Natural killer cell (primary cell): ENCODE measurements around the gene ABHD6. TPM values are rescaled to one million over a fixed set of nuclear protein-coding genes. Genes with fewer than 3 reads are reported as not detected.

ENCODE experiments used
- ATAC-seq, 3 donors: fragments of 150-1000 bp in 2 of 3; fragments of 200-7000 bp in 1 of 3; cut with Tn5 transposase; 1 replicate in 1 of 3; 2 replicates in 2 of 3; pipeline ENCODE4 v1.10.0; 2021; ENCODE audit warnings: mild to moderate bottlenecking in 2 of 3, moderate library complexity in 2 of 3
- DNase-seq, 2 donors: peaks; one replicate each; pipeline versions ENCODE4 v3.0.0 to v3.0.0-alpha.2; 2013 to 2021; ENCODE audit warnings: mixed read lengths in 1 of 2
- H3K27ac ChIP-seq: one replicate; pipeline ENCODE4 v1.5.1; 2013; ENCODE audit warnings: mild to moderate bottlenecking, low read length
- H3K27me3 ChIP-seq: one replicate; pipeline ENCODE4 v1.6.1; 2013; ENCODE audit warnings: low read length; ENCODE audit not compliant: control insufficient read depth, insufficient read depth
- H3K36me3 ChIP-seq: one replicate; pipeline ENCODE4 v1.6.1; 2013; ENCODE audit warnings: low read length; ENCODE audit not compliant: control insufficient read depth, insufficient read depth
- H3K4me1 ChIP-seq: one replicate; pipeline ENCODE4 v1.6.1; 2013; ENCODE audit warnings: low read length; ENCODE audit not compliant: control insufficient read depth, insufficient read depth
- H3K4me3 ChIP-seq: one replicate; pipeline ENCODE4 v1.5.1; 2013; ENCODE audit warnings: low read length
- H3K9me3 ChIP-seq: one replicate; pipeline ENCODE4 v1.6.1; 2013; ENCODE audit warnings: low read length; ENCODE audit not compliant: control insufficient read depth, insufficient read depth
- H3K27ac Mint-ChIP-seq, 2 donors: one replicate each; pipeline ENCODE4 v1.8.0; 2022; ENCODE audit warnings: mild to moderate bottlenecking in 2 of 2, mixed read lengths in 2 of 2, moderate library complexity in 1 of 2
- H3K27me3 Mint-ChIP-seq, 2 donors: one replicate each; pipeline ENCODE4 v1.8.0; 2022; ENCODE audit warnings: low read depth in 2 of 2, mixed read lengths in 2 of 2
- H3K36me3 Mint-ChIP-seq: one replicate; pipeline ENCODE4 v1.8.0; 2022; ENCODE audit warnings: mixed read lengths
- H3K4me1 Mint-ChIP-seq, 2 donors: one replicate each; pipeline ENCODE4 v1.8.0; 2022; ENCODE audit warnings: mixed read lengths in 2 of 2
- H3K4me3 Mint-ChIP-seq: one replicate; pipeline ENCODE4 v1.8.0; 2022; ENCODE audit warnings: mild to moderate bottlenecking, moderate library complexity, mixed read lengths
- H3K9me3 Mint-ChIP-seq, 2 donors: one replicate each; pipeline ENCODE4 v1.8.0; 2022; ENCODE audit warnings: mixed read lengths in 2 of 2
- WGBS: methylation state at CpG from one replicate; pipeline ENCODE4 v1.1.7; 2013; ENCODE audit warnings: missing lambda C conversion rate; ENCODE audit not compliant: insufficient coverage; 5-methylcytosine and 5-hydroxymethylcytosine counted together
- intact Hi-C: fragments of 100-400 bp; cut with micrococcal nuclease; formaldehyde crosslinking; loops from one replicate; pipeline ENCODE4 v1.14.2; 2022
- total RNA-seq, 4 donors: library from RNA; stranded (reverse); fragments of 120-200 nt in 1 of 4; gene quantifications; one replicate each; pipeline versions ENCODE4 v1.2.3 to v1.2.4, GENCODE V29; 2013 to 2022
- TF ChIP-seq, protein P1 (sequence below): fragments of 200-600 bp; IDR thresholded peaks from one replicate; pipeline ENCODE4 v1.8.0; 2022; ENCODE audit warnings: antibody characterized with exemption

Gene ABHD6
- total RNA-seq, 3 donors from 2014 or later (not counting 1 experiment from before 2014, with no cell fraction given) = 5.0 to 10.6 (median 9.3) TPM

- intact Hi-C loops = no loop called here
- 86% methylated on average over 5 of the region's 8 CpGs for WGBS
- H3K4me3 Mint-ChIP-seq = no peak overlapping the region
- H3K27ac ChIP-seq = no peak overlapping the region
- DNase-seq = no peak
- peaks cover 12 to 15% of the 10 kb centered on the region in 2 donors for H3K4me1 Mint-ChIP-seq
- no peak overlapping the region for H3K4me3 ChIP-seq
- H3K27me3 Mint-ChIP-seq = no peaks in the 10 kb centered on the region
- H3K27me3 ChIP-seq = no peaks in the 10 kb centered on the region
- H3K9me3 Mint-ChIP-seq = no peaks in the 10 kb centered on the region
- H3K4me1 ChIP-seq = no peaks in the 10 kb centered on the region
- no peaks in the 10 kb centered on the region for H3K36me3 Mint-ChIP-seq
- ATAC-seq = no peak
- TF ChIP-seq, protein P1, sequence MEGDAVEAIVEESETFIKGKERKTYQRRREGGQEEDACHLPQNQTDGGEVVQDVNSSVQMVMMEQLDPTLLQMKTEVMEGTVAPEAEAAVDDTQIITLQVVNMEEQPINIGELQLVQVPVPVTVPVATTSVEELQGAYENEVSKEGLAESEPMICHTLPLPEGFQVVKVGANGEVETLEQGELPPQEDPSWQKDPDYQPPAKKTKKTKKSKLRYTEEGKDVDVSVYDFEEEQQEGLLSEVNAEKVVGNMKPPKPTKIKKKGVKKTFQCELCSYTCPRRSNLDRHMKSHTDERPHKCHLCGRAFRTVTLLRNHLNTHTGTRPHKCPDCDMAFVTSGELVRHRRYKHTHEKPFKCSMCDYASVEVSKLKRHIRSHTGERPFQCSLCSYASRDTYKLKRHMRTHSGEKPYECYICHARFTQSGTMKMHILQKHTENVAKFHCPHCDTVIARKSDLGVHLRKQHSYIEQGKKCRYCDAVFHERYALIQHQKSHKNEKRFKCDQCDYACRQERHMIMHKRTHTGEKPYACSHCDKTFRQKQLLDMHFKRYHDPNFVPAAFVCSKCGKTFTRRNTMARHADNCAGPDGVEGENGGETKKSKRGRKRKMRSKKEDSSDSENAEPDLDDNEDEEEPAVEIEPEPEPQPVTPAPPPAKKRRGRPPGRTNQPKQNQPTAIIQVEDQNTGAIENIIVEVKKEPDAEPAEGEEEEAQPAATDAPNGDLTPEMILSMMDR = no peak
- no peaks in the 10 kb centered on the region for H3K9me3 ChIP-seq
- no peak overlapping the region for H3K27ac Mint-ChIP-seq
- H3K36me3 ChIP-seq = no peaks in the 10 kb centered on the region
Observed at GRCh38 chr3:58246148-58247047, 8.8 kb downstream of the ABHD6 start.

DNA sequence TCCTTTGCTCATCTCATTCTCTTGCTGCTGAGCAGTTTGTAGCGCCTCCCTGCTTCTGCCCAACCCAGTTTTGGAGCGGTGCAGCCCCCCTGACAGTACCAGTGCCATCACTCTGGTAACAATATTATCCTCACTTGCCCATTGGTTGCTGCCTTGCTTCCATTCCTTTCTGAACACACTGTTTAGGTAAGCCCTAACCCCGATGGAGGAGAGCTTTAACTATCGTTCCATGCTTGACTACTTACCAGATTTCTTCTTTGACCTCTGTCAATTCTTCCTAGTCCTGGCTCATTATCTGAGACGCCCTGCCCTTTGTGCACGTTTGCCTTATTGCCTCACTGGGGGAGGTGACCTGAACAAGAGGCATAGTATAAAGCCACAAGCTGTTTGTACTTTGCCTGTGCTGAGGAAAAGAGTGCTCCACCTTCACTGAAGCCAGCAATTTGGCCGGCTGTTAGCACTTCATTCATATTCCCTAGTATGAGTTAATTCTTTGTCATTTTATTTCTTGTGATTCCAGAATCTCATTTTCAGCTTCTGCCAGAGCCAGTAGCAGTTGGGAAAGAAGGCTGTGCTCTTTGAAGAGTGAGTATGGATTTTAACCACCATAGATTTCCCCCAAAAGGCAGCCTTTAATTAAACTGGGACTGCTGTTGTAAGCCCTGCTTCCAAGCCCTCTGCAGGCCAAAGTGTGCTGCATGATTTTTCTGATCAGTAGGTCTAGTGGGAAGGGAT, 11.9 kb downstream of the ABHD6 start:
- no peaks in the 10 kb centered on the region for H3K27me3 ChIP-seq
- WGBS = 75% methylated on average over 7 of the region's 7 CpGs
- H3K4me3 ChIP-seq = no peak overlapping the region
- Mint-ChIP-seq H3K4me3 (no peak overlapping the region), H3K27ac (no peak overlapping the region), H3K4me1 (peaks cover 26 to 27% of the 10 kb centered on the region in 2 donors), H3K27me3 (no peaks in the 10 kb centered on the region), H3K9me3 (no peaks in the 10 kb centered on the region), H3K36me3 (no peaks in the 10 kb centered on the region)
- no peaks in the 10 kb centered on the region for H3K36me3 ChIP-seq
- H3K4me1 ChIP-seq = peaks cover 6% of the 10 kb centered on the region
- no peaks in the 10 kb centered on the region for H3K9me3 ChIP-seq
- DNase-seq (no peak), ATAC-seq (no peak)
- intact Hi-C loops = no loop called here
- no peak overlapping the region for H3K27ac ChIP-seq
- TF ChIP-seq, protein P1 = no peak

GRCh38 chr3:58250093-58250707, 12.6 kb downstream of the ABHD6 start:
- no peaks in the 10 kb centered on the region for H3K36me3 ChIP-seq
- Mint-ChIP-seq H3K4me3 (no peak overlapping the region), H3K4me1 (peaks cover 27 to 31% of the 10 kb centered on the region in 2 donors), H3K27ac (no peak overlapping the region), H3K27me3 (no peaks in the 10 kb centered on the region), H3K36me3 (no peaks in the 10 kb centered on the region), H3K9me3 (no peaks in the 10 kb centered on the region)
- DNase-seq (no peak), ATAC-seq (no peak)
- no peaks in the 10 kb centered on the region for H3K27me3 ChIP-seq
- no peak overlapping the region for H3K27ac ChIP-seq
- WGBS = 94% methylated on average over 6 of the region's 8 CpGs
- TF ChIP-seq, protein P1 = no peak
- intact Hi-C loops = no loop called here
- H3K4me3 ChIP-seq = no peak overlapping the region
- H3K9me3 ChIP-seq = no peaks in the 10 kb centered on the region
- H3K4me1 ChIP-seq = peaks cover 6% of the 10 kb centered on the region
